CD4-positive, alpha-beta memory T cell (primary cell): Measurements from ENCODE around the gene GPSM1. TPM values are rescaled to one million over a fixed set of nuclear protein-coding genes. Genes with fewer than 3 reads are reported as not detected.

ENCODE experiments used
- CTCF ChIA-PET: fragments of 350-600 bp; sonication (Branson Sonifier 250); formaldehyde crosslinking; loops from one replicate; lab custom pipeline; 2021; ENCODE audit warnings: inconsistent platforms; ENCODE audit not compliant: partially characterized antibody; lab: Charles Lee
- POLR2A ChIA-PET: fragments of 350-600 bp; sonication (Branson Sonifier 250); formaldehyde crosslinking; loops from one replicate; lab custom pipeline; 2021; ENCODE audit not compliant: partially characterized antibody; lab: Charles Lee
- DNase-seq, 5 donors: peaks; one replicate each; pipeline versions ENCODE4 v3.0.0 to v3.0.0-alpha.2; 2020 to 2022; ENCODE audit warnings: mixed read lengths in 1 of 5
- H3K27ac ChIP-seq: one replicate; pipeline ENCODE4 v1.7.0; 2013; ENCODE audit warnings: low read depth, low read length
- H3K27me3 ChIP-seq: 2 replicates; pipeline ENCODE4 v1.7.0; 2013; ENCODE audit warnings: mild to moderate bottlenecking, low read length, moderate library complexity; ENCODE audit not compliant: insufficient read depth
- H3K36me3 ChIP-seq: 2 replicates; pipeline ENCODE4 v1.7.0; 2013; ENCODE audit warnings: mild to moderate bottlenecking, low read length, moderate library complexity; ENCODE audit not compliant: insufficient read depth
- H3K4me1 ChIP-seq: 2 replicates; pipeline ENCODE4 v1.7.0; 2013; ENCODE audit warnings: mild to moderate bottlenecking, low read length, moderate library complexity; ENCODE audit not compliant: insufficient read depth
- H3K4me3 ChIP-seq, 2 donors: one replicate each; pipeline ENCODE4 v1.7.0; 2013; ENCODE audit warnings: low read length in 2 of 2, mild to moderate bottlenecking in 1 of 2
- H3K9me3 ChIP-seq, 2 donors: one replicate each; pipeline ENCODE4 v1.7.0; 2013; ENCODE audit warnings: low read length in 2 of 2, control low read depth in 1 of 2; ENCODE audit not compliant: control insufficient read depth in 1 of 2
- H3K27ac Mint-ChIP-seq, 7 donors: one replicate each; pipeline ENCODE4 v1.8.0; 2020 to 2021; ENCODE audit warnings: mixed read lengths in 7 of 7, mild to moderate bottlenecking in 6 of 7, inconsistent platforms in 3 of 7, moderate library complexity in 3 of 7
- H3K27me3 Mint-ChIP-seq, 2 donors: one replicate each; pipeline ENCODE4 v1.8.0; 2020 to 2021; ENCODE audit warnings: mixed read lengths in 2 of 2
- H3K36me3 Mint-ChIP-seq, 2 donors: one replicate each; pipeline ENCODE4 v1.8.0; 2020 to 2021; ENCODE audit warnings: mixed read lengths in 2 of 2, inconsistent platforms in 1 of 2, mild to moderate bottlenecking in 1 of 2
- H3K4me1 Mint-ChIP-seq, 4 donors: one replicate each; pipeline ENCODE4 v1.8.0; 2020 to 2021; ENCODE audit warnings: mixed read lengths in 4 of 4, mild to moderate bottlenecking in 1 of 4
- H3K4me3 Mint-ChIP-seq, 8 donors: one replicate each; pipeline ENCODE4 v1.8.0; 2020 to 2021; ENCODE audit warnings: mixed read lengths in 8 of 8, mild to moderate bottlenecking in 7 of 8, moderate library complexity in 6 of 8, inconsistent platforms in 3 of 8
- H3K9me3 Mint-ChIP-seq, 8 donors: one replicate each; pipeline ENCODE4 v1.8.0; 2020 to 2021; ENCODE audit warnings: mixed read lengths in 8 of 8, mild to moderate bottlenecking in 5 of 8, inconsistent platforms in 3 of 8, moderate library complexity in 1 of 8
- intact Hi-C: fragments of 100-400 bp; cut with micrococcal nuclease; formaldehyde crosslinking; loops from one replicate; pipeline ENCODE4 v1.15.1; 2023
- polyA plus RNA-seq, 2 donors: library from polyadenylated mRNA; unstranded; fragments of 300-500 nt; fragmentation: Illumina TruSeq; gene quantifications; one replicate each; pipeline ENCODE4 v1.2.3, GENCODE V29; 2021
- total RNA-seq, 2 experiments: library from RNA; stranded (reverse); gene quantifications; one replicate each; pipeline ENCODE4 v1.2.3, GENCODE V29; 2021

The GPSM1 gene
- total and polyA plus RNA-seq, 4 experiments from 2014 or later = 0.78 to 8.1 (median 4.6) TPM

GRCh38 chr9:136394312-136395019, 67.1 kb downstream of the GPSM1 start:
- ChIA-PET CTCF (no interaction called here), POLR2A (no interaction called here)
- H3K27me3 ChIP-seq = no peaks in the 10 kb centered on the region
- H3K4me1 ChIP-seq = peaks cover 14% of the 10 kb centered on the region
- peak in 1 of 5 donors; percentile 21 for DNase-seq
- H3K36me3 ChIP-seq = peaks cover 40% of the 10 kb centered on the region
- Mint-ChIP-seq H3K27ac (no peak overlapping the region), H3K4me1 (peaks cover 7 to 14% (median 12%) of the 10 kb centered on the region in 4 donors), H3K4me3 (no peak overlapping the region), H3K9me3 (no peaks in the 10 kb centered on the region), H3K36me3 (peaks cover 27 to 38% of the 10 kb centered on the region in 2 donors), H3K27me3 (no peaks in the 10 kb centered on the region)
- no peaks in the 10 kb centered on the region for H3K9me3 ChIP-seq
- intact Hi-C loops = no loop called here
- H3K4me3 ChIP-seq = no peak overlapping the region
- no peak overlapping the region for H3K27ac ChIP-seq

- ChIA-PET CTCF (no interaction called here), POLR2A (no interaction called here)
- Mint-ChIP-seq H3K9me3 (no peaks in the 10 kb centered on the region), H3K4me1 (peaks cover 7 to 14% (median 12%) of the 10 kb centered on the region in 4 donors), H3K27ac (no peak overlapping the region), H3K27me3 (no peaks in the 10 kb centered on the region), H3K36me3 (peaks cover 24 to 35% of the 10 kb centered on the region in 2 donors), H3K4me3 (no peak overlapping the region)
- Histone ChIP-seq H3K27ac (no peak overlapping the region), H3K4me1 (peaks cover 15% of the 10 kb centered on the region), H3K4me3 (no peak overlapping the region), H3K27me3 (no peaks in the 10 kb centered on the region), H3K36me3 (peaks cover 40% of the 10 kb centered on the region), H3K9me3 (no peaks in the 10 kb centered on the region)
- intact Hi-C loops = no loop called here
- no peak for DNase-seq
These were observed 67.6 kb downstream of the GPSM1 start for GRCh38 chr9:136395020-136395340.

GRCh38 chr9:136395345-136396218, 68.2 kb downstream of the GPSM1 start:
- Mint-ChIP-seq H3K9me3 (no peaks in the 10 kb centered on the region), H3K4me3 (peak overlapping the region in 1 of 8 donors; percentile 45), H3K4me1 (peaks cover 7 to 17% (median 12%) of the 10 kb centered on the region in 4 donors), H3K27ac (no peak overlapping the region), H3K27me3 (no peaks in the 10 kb centered on the region), H3K36me3 (peaks cover 23 to 34% of the 10 kb centered on the region in 2 donors)
- H3K9me3 ChIP-seq = no peaks in the 10 kb centered on the region
- no peaks in the 10 kb centered on the region for H3K27me3 ChIP-seq
- ChIA-PET POLR2A (no interaction called here), CTCF (interaction anchor here (1.6 kb wide), 1 partner anchor 32 kb away, joined by 7 read pairs; the partner anchor contains the start of gene DNLZ)
- H3K4me1 ChIP-seq = peaks cover 20% of the 10 kb centered on the region
- peaks cover 40% of the 10 kb centered on the region for H3K36me3 ChIP-seq
- no peak overlapping the region for H3K4me3 ChIP-seq
- H3K27ac ChIP-seq = no peak overlapping the region
- DNase-seq = peak in 1 of 5 donors; percentile 29
- intact Hi-C loops = no loop called here

- ChIA-PET CTCF (interaction anchor here (1.6 kb wide), 1 partner anchor 32 kb away, joined by 7 read pairs; the partner anchor contains the start of gene DNLZ), POLR2A (interaction anchor here (2.2 kb wide), 1 partner anchor 33 kb away, joined by 9 read pairs; the partner anchor contains the start of gene DNLZ)
- Mint-ChIP-seq H3K9me3 (no peaks in the 10 kb centered on the region), H3K27me3 (no peaks in the 10 kb centered on the region), H3K4me1 (peaks cover 7 to 20% (median 13%) of the 10 kb centered on the region in 4 donors), H3K27ac (no peak overlapping the region), H3K4me3 (no peak overlapping the region), H3K36me3 (peaks cover 18 to 30% of the 10 kb centered on the region in 2 donors)
- intact Hi-C loops = no loop called here
- Histone ChIP-seq H3K27me3 (no peaks in the 10 kb centered on the region), H3K9me3 (no peaks in the 10 kb centered on the region), H3K4me3 (no peak overlapping the region), H3K4me1 (peaks cover 22% of the 10 kb centered on the region), H3K27ac (no peak overlapping the region), H3K36me3 (peaks cover 40% of the 10 kb centered on the region)
- DNase-seq = no peak
These were observed 68.8 kb downstream of the GPSM1 start for GRCh38 chr9:136396219-136396515.

GRCh38 chr9:136397643-136398042, 70.3 kb downstream of the GPSM1 start:
- intact Hi-C loops = no loop called here
- Mint-ChIP-seq H3K4me1 (peaks cover 10 to 29% (median 19%) of the 10 kb centered on the region in 4 donors), H3K27ac (no peak overlapping the region), H3K9me3 (no peaks in the 10 kb centered on the region), H3K4me3 (peak overlapping the region in 1 of 8 donors; percentile 83), H3K27me3 (no peaks in the 10 kb centered on the region), H3K36me3 (peaks cover 11 to 18% of the 10 kb centered on the region in 2 donors)
- Histone ChIP-seq H3K36me3 (peaks cover 35% of the 10 kb centered on the region), H3K9me3 (no peaks in the 10 kb centered on the region), H3K4me3 (no peak overlapping the region), H3K27me3 (no peaks in the 10 kb centered on the region), H3K4me1 (peaks cover 25% of the 10 kb centered on the region), H3K27ac (no peak overlapping the region)
- ChIA-PET POLR2A (interaction anchor here (2.2 kb wide), 1 partner anchor 34 kb away, joined by 9 read pairs; the partner anchor contains the start of gene DNLZ), CTCF (interaction anchor here (0.6 kb wide), 1 partner anchor 12 kb away, joined by 3 read pairs; no protein-coding TSS in a partner anchor)
- DNase-seq = peak in 1 of 5 donors; percentile 12

- Histone ChIP-seq H3K4me3 (no peak overlapping the region), H3K4me1 (peaks cover 32% of the 10 kb centered on the region), H3K27me3 (no peaks in the 10 kb centered on the region), H3K36me3 (peaks cover 35% of the 10 kb centered on the region), H3K27ac (no peak overlapping the region), H3K9me3 (no peaks in the 10 kb centered on the region)
- Mint-ChIP-seq H3K27ac (peak overlapping the region in 3 of 7 donors; percentile 23 to 57 (median 42)), H3K9me3 (no peaks in the 10 kb centered on the region), H3K36me3 (peaks cover 11 to 18% of the 10 kb centered on the region in 2 donors), H3K4me1 (peaks cover 11 to 31% (median 21%) of the 10 kb centered on the region in 4 donors), H3K4me3 (peak overlapping the region; percentile 23 to 90 (median 88)), H3K27me3 (no peaks in the 10 kb centered on the region)
- ChIA-PET CTCF (interaction anchor here (0.6 to 0.9 kb wide), 2 partner anchors 11 to 13 kb away, joined by 3 read pairs; no protein-coding TSS in a partner anchor), POLR2A (interaction anchor here (2.2 to 4.3 kb wide), 3 partner anchors 11 to 35 kb away, joined by 9 to 36 read pairs (median 27); partner anchors contain the start of genes DNLZ, ENTR1 and PMPCA)
- intact Hi-C loops = no loop called here
- peak in 1 of 5 donors; percentile 13 for DNase-seq
These were observed 70.9 kb downstream of the GPSM1 start for GRCh38 chr9:136398286-136398685.
